SK-N-MC (cell line): ENCODE results near the gene CFAP73.

Source experiments
- EZH2 ChIP-seq: fragments of 200-600 bp; sonication (generic); IDR thresholded peaks from one replicate; pipeline ENCODE4 v1.6.1; 2017; ENCODE audit warnings: antibody characterized with exemption
- POLR2AphosphoS5 ChIP-seq: IDR thresholded peaks from 2 replicates; pipeline ENCODE4 v1.6.1; 2012; ENCODE audit warnings: mild to moderate bottlenecking, low read depth, low read length, borderline replicate concordance

GRCh38 chr12:113157218-113157859 lies 7.8 kb downstream of the CFAP73 start:
- TF ChIP-seq POLR2AphosphoS5 (no peak), EZH2 (no peak)
